RWPE2 (cell line): ENCODE results near the gene PTPRN2.

Experiments
- ATAC-seq: fragments of 200-7000 bp; cut with Tn5 transposase; 3 replicates; pipeline ENCODE4 v1.9.1; 2021; ENCODE audit warnings: low read depth
- DNase-seq: peaks from one replicate; pipeline ENCODE4 v3.0.0-alpha.2; 2020; ENCODE audit warnings: low spot score
- H3K27ac ChIP-seq: fragments of 450-650 bp; 2 replicates; pipeline ENCODE4 v1.5.1; 2017; ENCODE audit warnings: mild to moderate bottlenecking; ENCODE audit not compliant: poor library complexity, severe bottlenecking
- H3K27me3 ChIP-seq: fragments of 250-450 bp; sonication (Bioruptor Pico); 2 replicates; pipeline ENCODE4 v1.5.1; 2021; ENCODE audit warnings: mild to moderate bottlenecking, moderate library complexity; ENCODE audit not compliant: insufficient read depth, poor library complexity, severe bottlenecking
- H3K36me3 ChIP-seq: fragments of 250-450 bp; sonication (Bioruptor Pico); 2 replicates; pipeline ENCODE4 v1.5.1; 2020; ENCODE audit warnings: low read depth, mild to moderate bottlenecking, moderate library complexity
- H3K4me1 ChIP-seq: fragments of 250-450 bp; sonication (Bioruptor Pico); 2 replicates; pipeline ENCODE4 v1.5.1; 2021; ENCODE audit warnings: mild to moderate bottlenecking, moderate library complexity; ENCODE audit not compliant: insufficient read depth, poor library complexity, severe bottlenecking
- H3K4me3 ChIP-seq: fragments of 250-450 bp; sonication (Bioruptor Pico); 2 replicates; pipeline ENCODE4 v1.5.1; 2021; ENCODE audit warnings: mild to moderate bottlenecking, moderate library complexity; ENCODE audit not compliant: severe bottlenecking
- H3K9me3 ChIP-seq: fragments of 250-450 bp; sonication (Bioruptor Pico); 2 replicates; pipeline ENCODE4 v1.5.1; 2021; ENCODE audit warnings: mild to moderate bottlenecking, moderate library complexity; ENCODE audit not compliant: severe bottlenecking
- CTCF ChIP-seq: fragments of 450-650 bp; IDR thresholded peaks from one replicate; pipeline ENCODE4 v1.5.1; 2017; ENCODE audit warnings: mild to moderate bottlenecking, moderate library complexity; ENCODE audit not compliant: poor library complexity, severe bottlenecking

Gene PTPRN2

GRCh38 chr7:157809154-157809862 is 778.3 kb downstream of the PTPRN2 start:
- H3K27ac ChIP-seq, result no peak overlapping the region
- no peaks in the 10 kb centered on the region for H3K9me3 ChIP-seq
- no peaks in the 10 kb centered on the region for H3K4me1 ChIP-seq
- no peaks in the 10 kb centered on the region for H3K27me3 ChIP-seq
- ATAC-seq, result no peak
- DNase-seq, result no peak
- no peak overlapping the region for H3K4me3 ChIP-seq
- H3K36me3 ChIP-seq, result no peaks in the 10 kb centered on the region
- TF ChIP-seq CTCF, result no peak

- DNase-seq (no peak), ATAC-seq (no peak)
- Histone ChIP-seq H3K4me1 (no peaks in the 10 kb centered on the region), H3K9me3 (no peaks in the 10 kb centered on the region), H3K27me3 (no peaks in the 10 kb centered on the region), H3K4me3 (no peak overlapping the region), H3K27ac (no peak overlapping the region), H3K36me3 (no peaks in the 10 kb centered on the region)
- no peak for TF ChIP-seq CTCF
Observed at GRCh38 chr7:157808042-157808441, 779.6 kb downstream of the PTPRN2 start.

GRCh38 chr7:157807510-157807909 is 780.1 kb downstream of the PTPRN2 start:
- H3K36me3 ChIP-seq, result no peaks in the 10 kb centered on the region
- H3K27me3 ChIP-seq, result no peaks in the 10 kb centered on the region
- DNase-seq (no peak), ATAC-seq (peak; percentile 57)
- TF ChIP-seq CTCF, result no peak
- H3K27ac ChIP-seq, result no peak overlapping the region
- no peaks in the 10 kb centered on the region for H3K4me1 ChIP-seq
- H3K4me3 ChIP-seq, result no peak overlapping the region
- no peaks in the 10 kb centered on the region for H3K9me3 ChIP-seq

- DNase-seq (no peak), ATAC-seq (no peak)
- H3K27me3 ChIP-seq, result no peaks in the 10 kb centered on the region
- H3K4me1 ChIP-seq, result no peaks in the 10 kb centered on the region
- H3K9me3 ChIP-seq, result no peaks in the 10 kb centered on the region
- H3K4me3 ChIP-seq, result no peak overlapping the region
- TF ChIP-seq CTCF, result no peak
- no peaks in the 10 kb centered on the region for H3K36me3 ChIP-seq
- no peak overlapping the region for H3K27ac ChIP-seq
Observed at GRCh38 chr7:157806711-157807110, 780.9 kb downstream of the PTPRN2 start.

GRCh38 chr7:157805713-157806112 is 781.9 kb downstream of the PTPRN2 start:
- Histone ChIP-seq H3K27me3 (no peaks in the 10 kb centered on the region), H3K36me3 (no peaks in the 10 kb centered on the region), H3K27ac (no peak overlapping the region), H3K9me3 (no peaks in the 10 kb centered on the region), H3K4me3 (no peak overlapping the region), H3K4me1 (no peaks in the 10 kb centered on the region)
- ATAC-seq (no peak), DNase-seq (no peak)
- TF ChIP-seq CTCF, result no peak
